NB4 (cell line): ENCODE results near the gene TMEM127.

Experiments
- DNase-seq: peaks from one replicate; pipeline ENCODE4 v3.0.0; 2010; ENCODE audit warnings: low read depth
- H3K4me3 ChIP-seq: one replicate; pipeline ENCODE4 v1.5.1; 2011; ENCODE audit warnings: mild to moderate bottlenecking, low read depth, low read length, moderate library complexity
- MYC ChIP-seq: IDR thresholded peaks from 2 replicates; pipeline ENCODE4 v1.6.1; 2011; ENCODE audit warnings: low read depth, low read length
- POLR2A ChIP-seq: IDR thresholded peaks from 2 replicates; pipeline ENCODE4 v1.6.1; 2011; ENCODE audit warnings: mild to moderate bottlenecking; ENCODE audit not compliant: insufficient read length; ENCODE audit errors: extremely low read depth
- TF ChIP-seq, protein P1 (sequence below): IDR thresholded peaks from one replicate; pipeline ENCODE4 v1.5.1; 2012; ENCODE audit warnings: low read depth, low read length
- TF ChIP-seq, protein P2 (sequence below): IDR thresholded peaks from 2 replicates; pipeline ENCODE4 v1.6.1; 2011; ENCODE audit warnings: low read depth, low read length

Gene TMEM127

DNA sequence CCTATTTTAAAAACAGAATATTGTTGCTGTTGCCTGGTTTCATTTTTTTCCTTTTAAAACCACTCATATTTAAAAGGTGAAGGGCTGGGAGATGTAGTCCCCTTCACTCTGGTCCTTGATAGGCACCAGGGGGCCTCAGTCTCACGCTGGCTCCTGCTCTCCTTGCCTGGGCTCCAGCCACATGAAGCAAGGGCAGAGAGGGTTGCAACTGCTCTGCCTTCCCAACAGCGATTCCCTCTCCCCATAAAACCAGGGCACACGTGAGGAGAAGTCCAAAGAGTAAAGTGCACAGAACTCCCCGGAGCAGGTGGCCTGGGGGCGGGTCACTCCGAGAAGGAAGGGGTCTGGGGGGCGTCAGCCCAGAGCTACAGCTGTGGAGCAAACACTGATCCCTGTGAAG, 12.8 kb downstream of the TMEM127 start:
- H3K4me3 ChIP-seq = no peak overlapping the region
- TF ChIP-seq, protein P1, sequence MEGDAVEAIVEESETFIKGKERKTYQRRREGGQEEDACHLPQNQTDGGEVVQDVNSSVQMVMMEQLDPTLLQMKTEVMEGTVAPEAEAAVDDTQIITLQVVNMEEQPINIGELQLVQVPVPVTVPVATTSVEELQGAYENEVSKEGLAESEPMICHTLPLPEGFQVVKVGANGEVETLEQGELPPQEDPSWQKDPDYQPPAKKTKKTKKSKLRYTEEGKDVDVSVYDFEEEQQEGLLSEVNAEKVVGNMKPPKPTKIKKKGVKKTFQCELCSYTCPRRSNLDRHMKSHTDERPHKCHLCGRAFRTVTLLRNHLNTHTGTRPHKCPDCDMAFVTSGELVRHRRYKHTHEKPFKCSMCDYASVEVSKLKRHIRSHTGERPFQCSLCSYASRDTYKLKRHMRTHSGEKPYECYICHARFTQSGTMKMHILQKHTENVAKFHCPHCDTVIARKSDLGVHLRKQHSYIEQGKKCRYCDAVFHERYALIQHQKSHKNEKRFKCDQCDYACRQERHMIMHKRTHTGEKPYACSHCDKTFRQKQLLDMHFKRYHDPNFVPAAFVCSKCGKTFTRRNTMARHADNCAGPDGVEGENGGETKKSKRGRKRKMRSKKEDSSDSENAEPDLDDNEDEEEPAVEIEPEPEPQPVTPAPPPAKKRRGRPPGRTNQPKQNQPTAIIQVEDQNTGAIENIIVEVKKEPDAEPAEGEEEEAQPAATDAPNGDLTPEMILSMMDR = no peak
- TF ChIP-seq, protein P2, sequence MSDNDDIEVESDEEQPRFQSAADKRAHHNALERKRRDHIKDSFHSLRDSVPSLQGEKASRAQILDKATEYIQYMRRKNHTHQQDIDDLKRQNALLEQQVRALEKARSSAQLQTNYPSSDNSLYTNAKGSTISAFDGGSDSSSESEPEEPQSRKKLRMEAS = no peak
- TF ChIP-seq MYC (no peak), POLR2A (no peak)

DNA sequence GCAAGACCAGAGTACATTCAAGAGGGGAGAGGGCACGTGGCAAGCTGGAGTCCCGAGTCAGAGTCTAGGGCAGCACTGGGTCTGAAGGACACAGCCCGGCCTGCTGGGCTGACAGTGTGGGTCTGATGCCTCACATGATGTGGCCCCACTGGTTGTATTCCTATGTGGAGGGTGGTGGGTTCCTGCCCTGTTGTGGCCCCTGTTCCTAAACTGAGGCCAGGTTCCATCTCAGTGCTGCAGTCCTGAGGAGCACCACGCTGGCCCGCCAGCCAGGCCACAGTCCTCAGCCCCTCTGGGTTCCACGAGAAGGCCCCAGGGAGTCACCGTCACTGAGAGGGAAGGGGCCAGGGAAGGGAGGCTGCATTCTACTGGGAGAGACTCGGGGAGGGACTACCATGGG, 13.3 kb downstream of the TMEM127 start:
- no peak for DNase-seq
- H3K4me3 ChIP-seq = no peak overlapping the region
- TF ChIP-seq, protein P1 = no peak
- no peak for TF ChIP-seq POLR2A
- TF ChIP-seq, protein P2 = no peak
- TF ChIP-seq MYC = no peak

More for the DNA sequence above, 12.8 kb downstream of the TMEM127 start:
- DNase-seq = no peak

DNA sequence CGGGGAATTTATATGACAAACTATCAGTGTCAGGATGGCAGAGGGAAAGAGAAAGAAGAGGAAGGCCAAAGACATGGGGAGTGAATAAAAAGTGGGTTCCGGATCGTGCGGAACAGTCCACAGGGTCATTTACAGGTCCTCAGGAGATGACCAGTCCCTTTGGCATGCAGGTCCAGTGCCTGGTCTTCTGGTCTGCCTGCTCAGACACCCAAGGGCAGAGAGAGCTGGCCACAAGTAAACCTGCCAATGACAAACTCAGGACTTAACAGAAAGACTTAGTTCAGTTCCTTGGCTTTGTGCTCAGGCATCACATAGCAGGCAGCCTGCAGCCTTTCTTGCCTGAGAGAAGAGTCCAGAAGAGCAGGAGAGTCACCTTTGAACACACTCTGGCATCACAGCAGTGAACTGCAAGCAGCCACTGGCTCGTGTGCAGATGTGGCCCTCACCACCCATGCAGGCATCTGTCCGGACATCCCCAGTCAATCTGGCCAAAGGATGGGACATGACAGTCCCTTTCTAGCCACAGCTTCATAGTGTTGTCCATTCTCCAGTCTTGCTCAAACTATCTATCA, 14.0 kb downstream of the TMEM127 start:
- no peak for TF ChIP-seq MYC
- TF ChIP-seq POLR2A = no peak
- TF ChIP-seq, protein P2 = no peak
- TF ChIP-seq, protein P1 = no peak

DNA sequence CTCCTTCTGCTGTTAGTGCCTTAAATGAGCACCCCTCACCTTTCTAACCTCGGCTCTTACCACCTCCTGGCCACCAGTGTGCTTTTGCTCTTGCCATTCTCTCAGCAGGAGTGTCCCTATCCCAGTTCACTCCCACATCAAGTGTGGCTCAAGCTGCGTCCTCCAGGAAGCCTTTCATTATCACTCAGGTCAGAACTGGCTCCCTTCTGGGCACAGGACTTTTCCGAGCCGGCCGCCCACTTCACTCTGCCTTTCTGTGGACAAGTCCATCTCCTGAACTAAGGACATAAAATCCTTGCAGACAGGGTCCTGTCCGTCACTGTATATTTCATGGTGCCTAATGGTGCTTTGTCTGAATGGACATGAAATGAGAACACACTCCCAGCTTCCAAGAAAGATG, 15.6 kb downstream of the TMEM127 start:
- no peak for DNase-seq
- TF ChIP-seq, protein P2 = no peak
- TF ChIP-seq POLR2A = no peak
- TF ChIP-seq, protein P1 = no peak
- TF ChIP-seq MYC = no peak
- no peak overlapping the region for H3K4me3 ChIP-seq

More for the DNA sequence above, 14.0 kb downstream of the TMEM127 start:
- H3K4me3 ChIP-seq = no peak overlapping the region
- DNase-seq = peak; percentile 58

DNA sequence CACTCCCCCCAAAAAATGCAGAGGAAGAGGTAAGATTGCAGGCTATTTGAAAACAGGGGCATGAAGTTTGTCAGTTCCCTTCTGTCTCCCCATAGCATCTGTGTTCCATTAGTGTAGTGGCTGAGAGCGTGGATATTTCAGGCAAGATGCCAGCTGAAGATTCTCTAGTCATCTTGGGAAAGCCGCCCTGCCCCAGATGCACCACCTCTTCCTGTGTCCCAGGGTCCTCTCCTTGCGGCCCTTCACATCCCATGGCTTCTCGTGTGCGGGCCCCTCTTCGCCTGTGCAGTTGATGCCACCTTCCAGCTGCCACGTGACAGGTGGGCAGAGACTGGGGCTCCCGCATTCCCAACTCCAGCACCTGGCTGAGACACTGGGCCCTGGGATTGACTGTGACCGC, 16.1 kb downstream of the TMEM127 start:
- no peak for DNase-seq
- no peak overlapping the region for H3K4me3 ChIP-seq
- TF ChIP-seq MYC (no peak), POLR2A (no peak)
- TF ChIP-seq, protein P2 = no peak
- TF ChIP-seq, protein P1 = no peak

DNA sequence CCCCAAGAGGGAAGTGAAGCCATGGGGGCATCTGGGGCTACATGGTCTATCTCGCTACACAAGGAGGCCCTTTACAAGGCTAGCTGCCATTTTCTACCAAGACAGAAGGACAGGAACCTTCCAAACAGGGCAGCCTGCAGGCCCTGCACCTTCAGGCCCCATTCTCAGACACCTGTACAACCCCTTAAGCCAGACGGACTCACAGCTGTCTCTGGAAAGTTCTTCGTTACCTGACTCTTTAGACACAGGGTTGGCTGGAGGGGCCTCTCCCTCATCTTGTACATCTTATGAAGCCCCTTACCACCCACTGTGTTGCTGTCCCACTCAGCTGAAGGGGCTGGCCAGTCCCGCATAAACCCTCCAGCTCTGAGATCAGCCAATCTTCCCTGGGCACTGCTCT, 17.2 kb downstream of the TMEM127 start:
- no peak for DNase-seq
- no peak for TF ChIP-seq POLR2A
- TF ChIP-seq, protein P1 = no peak
- no peak for TF ChIP-seq MYC
- TF ChIP-seq, protein P2 = no peak
- H3K4me3 ChIP-seq = no peak overlapping the region
